ENCODE results near the gene C1QTNF6. TPM values are rescaled to one million over a fixed set of nuclear protein-coding genes. Genes with fewer than 3 reads are reported as not detected.

Gene C1QTNF6
- total RNA-seq, 1 donor from 2014 or later, result 6.0 TPM

DNA sequence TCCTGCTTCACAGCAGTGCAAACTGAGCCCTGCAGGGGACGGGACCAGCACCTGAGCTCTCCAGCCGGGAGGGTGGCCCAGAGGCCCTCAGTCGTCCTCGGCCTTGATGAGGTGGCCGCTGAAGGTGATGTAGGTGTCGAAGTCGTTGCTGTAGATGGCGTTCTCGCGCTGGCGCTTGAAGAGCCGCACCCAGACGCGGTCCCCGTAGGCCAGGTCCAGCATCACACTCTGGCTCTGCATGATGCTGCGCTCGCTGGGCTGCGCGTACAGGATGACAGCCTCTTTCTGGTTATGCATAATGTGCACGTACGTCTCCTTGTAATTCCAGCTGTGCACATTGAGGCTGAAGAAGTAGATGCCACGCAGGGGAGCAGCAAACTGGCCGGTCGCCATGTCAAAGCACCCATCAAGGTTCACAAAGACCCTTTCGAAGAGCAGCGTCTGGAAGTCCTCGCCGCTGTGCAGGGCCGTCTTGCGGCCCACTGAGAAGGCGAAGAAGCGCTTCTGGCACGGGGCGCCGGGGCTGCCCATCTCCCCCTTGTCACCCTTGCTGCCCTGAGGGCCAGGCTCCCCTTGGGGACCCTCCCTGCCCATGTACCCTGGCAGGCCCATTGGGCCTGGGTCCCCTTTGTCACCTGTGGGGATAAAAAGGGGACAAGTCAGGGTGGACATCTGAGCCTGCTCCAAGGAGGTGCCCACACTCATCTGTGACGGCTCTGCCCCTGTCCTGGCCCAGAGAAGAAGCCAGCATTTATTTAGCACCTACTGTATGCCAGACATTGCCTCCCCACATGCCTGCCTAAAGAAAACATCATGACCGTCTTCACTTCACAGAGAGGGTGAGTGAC is 5.7 kb downstream of the C1QTNF6 start:
- no peak for FAIRE-seq
- H3K9me3 ChIP-seq (ENCODE audit: insufficient read depth, low read depth, low read length), result no peaks in the 10 kb centered on the region
- H3K36me3 Mint-ChIP-seq (ENCODE audit: low read depth, unreplicated experiment), result peaks cover 2% of the 10 kb centered on the region

DNA sequence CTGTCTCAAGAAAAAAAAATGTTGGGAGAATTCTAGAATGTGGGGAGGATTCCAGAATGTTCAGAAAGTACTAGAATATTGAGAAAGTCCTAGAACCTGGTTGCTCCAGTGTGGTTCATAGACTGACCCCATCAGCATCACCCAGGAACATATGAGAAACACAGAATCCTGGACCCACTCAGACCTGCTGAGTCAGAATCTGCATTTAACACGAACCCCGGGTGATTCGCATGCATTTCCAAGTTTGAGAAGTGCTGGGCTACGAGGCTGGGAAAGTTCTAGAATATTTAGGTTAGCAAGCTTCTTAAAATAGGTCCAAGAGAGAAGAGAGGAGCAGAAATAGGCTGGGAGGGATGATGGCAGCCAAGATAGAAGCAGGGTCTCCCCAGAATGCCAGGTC is 6.4 kb downstream of the C1QTNF6 start:
- TF ChIP-seq EZH2 (IDR thresholded peaks at IDR 0.05; ENCODE audit: insufficient read depth, low read length) (no peak), CTCF (IDR thresholded peaks at IDR 0.05; ENCODE audit: insufficient read depth, low read depth, low read length) (no peak)
- Histone ChIP-seq H3K27me3 (ENCODE audit: insufficient read depth, low read length) (no peaks in the 10 kb centered on the region), H3K79me2 (ENCODE audit: insufficient read depth, low read length) (no peaks in the 10 kb centered on the region), H3K9me3 (ENCODE audit: insufficient read depth, low read depth, low read length) (no peaks in the 10 kb centered on the region), H3K4me3 (ENCODE audit: insufficient read depth, low read depth, low read length) (no peak overlapping the region), H3K4me2 (ENCODE audit: low read length) (no peak overlapping the region), H3K36me3 (ENCODE audit: insufficient read depth, low read length) (no peaks in the 10 kb centered on the region), H3K9ac (ENCODE audit: low read length) (no peak overlapping the region), H2AFZ (ENCODE audit: low read depth, low read length) (no peak overlapping the region), H4K20me1 (ENCODE audit: insufficient read depth, low read length) (no peaks in the 10 kb centered on the region), H3K27ac (ENCODE audit: low read depth, low read length) (no peak overlapping the region), H3K4me1 (ENCODE audit: insufficient read depth, low read length) (peaks cover 10% of the 10 kb centered on the region)
- Mint-ChIP-seq H3K27me3 (ENCODE audit: low read depth, unreplicated experiment) (peaks cover 25% of the 10 kb centered on the region), H3K36me3 (ENCODE audit: low read depth, unreplicated experiment) (peaks cover 2% of the 10 kb centered on the region), H3K4me1 (ENCODE audit: low read depth, unreplicated experiment) (peaks cover 15% of the 10 kb centered on the region), H3K27ac (ENCODE audit: unreplicated experiment) (peak overlapping the region; percentile 85), H3K4me3 (ENCODE audit: unreplicated experiment) (no peak overlapping the region), H3K9me3 (ENCODE audit: unreplicated experiment) (peaks cover 2% of the 10 kb centered on the region)
- DNase-seq (ENCODE audit: low read depth) (no peak), FAIRE-seq (no peak)

More for the DNA sequence above, 5.7 kb downstream of the C1QTNF6 start:
- H4K20me1 ChIP-seq (ENCODE audit: insufficient read depth, low read length), result no peaks in the 10 kb centered on the region
- no peak overlapping the region for H3K4me2 ChIP-seq (ENCODE audit: low read length)
- Mint-ChIP-seq H3K27ac (ENCODE audit: unreplicated experiment) (no peak overlapping the region), H3K9me3 (ENCODE audit: unreplicated experiment) (peaks cover 2% of the 10 kb centered on the region), H3K27me3 (ENCODE audit: low read depth, unreplicated experiment) (peaks cover 24% of the 10 kb centered on the region), H3K4me1 (ENCODE audit: low read depth, unreplicated experiment) (peaks cover 14% of the 10 kb centered on the region), H3K4me3 (ENCODE audit: unreplicated experiment) (no peak overlapping the region)
- H2AFZ ChIP-seq (ENCODE audit: low read depth, low read length), result no peak overlapping the region
- H3K4me3 ChIP-seq (ENCODE audit: insufficient read depth, low read depth, low read length), result no peak overlapping the region
- peaks cover 10% of the 10 kb centered on the region for H3K4me1 ChIP-seq (ENCODE audit: insufficient read depth, low read length)
- no peak overlapping the region for H3K9ac ChIP-seq (ENCODE audit: low read length)
- no peaks in the 10 kb centered on the region for H3K79me2 ChIP-seq (ENCODE audit: insufficient read depth, low read length)
- no peak for DNase-seq (ENCODE audit: low read depth)
- H3K27ac ChIP-seq (ENCODE audit: low read depth, low read length), result no peak overlapping the region
- no peaks in the 10 kb centered on the region for H3K36me3 ChIP-seq (ENCODE audit: insufficient read depth, low read length)
- no peaks in the 10 kb centered on the region for H3K27me3 ChIP-seq (ENCODE audit: insufficient read depth, low read length)
- no peak for TF ChIP-seq CTCF (IDR thresholded peaks at IDR 0.05; ENCODE audit: insufficient read depth, low read depth, low read length)
- TF ChIP-seq EZH2 (IDR thresholded peaks at IDR 0.05; ENCODE audit: insufficient read depth, low read length), result no peak

All from astrocyte (in vitro differentiated cells and primary cell).